GM21576 (cell line): ENCODE data around the gene EDA.
"Not testable (repeated sequence)": the region's sequence is repeated elsewhere in the genome, so short reads cannot be mapped to it uniquely, and the experiment has no call there.

Source experiments
- ATAC-seq: cut with Tn5 transposase; IDR thresholded peaks from one replicate; pipeline ENCODE4 v1.9.1; 2021; ENCODE audit warnings: mild to moderate bottlenecking, moderate library complexity; ENCODE audit not compliant: unreplicated experiment

The EDA gene

GRCh38 chrX:69741721-69742120 is 125.8 kb downstream of the EDA start:
- ATAC-seq = no peak

GRCh38 chrX:69746051-69746450 is 130.1 kb downstream of the EDA start:
- no peak for ATAC-seq

- no peak for ATAC-seq
These were observed 132.1 kb downstream of the EDA start for GRCh38 chrX:69748055-69748454.

GRCh38 chrX:69759921-69760625 is 144.2 kb downstream of the EDA start:
- no peak for ATAC-seq

GRCh38 chrX:69761633-69762032 is 145.7 kb downstream of the EDA start:
- no peak for ATAC-seq

GRCh38 chrX:69762340-69762739 is 146.4 kb downstream of the EDA start:
- no peak for ATAC-seq

GRCh38 chrX:69793260-69793935 is 177.5 kb downstream of the EDA start:
- ATAC-seq = no peak

GRCh38 chrX:69795702-69796101 is 179.8 kb downstream of the EDA start:
- no peak for ATAC-seq

GRCh38 chrX:69807400-69807799 is 191.5 kb downstream of the EDA start:
- no peak for ATAC-seq

GRCh38 chrX:69808375-69808774 is 192.5 kb downstream of the EDA start:
- no peak for ATAC-seq

- no peak for ATAC-seq
These were observed 197.8 kb downstream of the EDA start for GRCh38 chrX:69813677-69814076.

GRCh38 chrX:69815063-69815462 is 199.2 kb downstream of the EDA start:
- ATAC-seq = no peak

- no peak for ATAC-seq
These were observed 199.6 kb downstream of the EDA start for GRCh38 chrX:69815519-69815918.

- ATAC-seq = no peak
These were observed 228.7 kb downstream of the EDA start for GRCh38 chrX:69844636-69845035.

GRCh38 chrX:69859999-69860398 is 244.1 kb downstream of the EDA start:
- ATAC-seq = not testable (repeated sequence)

- no peak for ATAC-seq
These were observed 260.3 kb downstream of the EDA start for GRCh38 chrX:69876221-69876620.

GRCh38 chrX:69884210-69884609 is 268.3 kb downstream of the EDA start:
- no peak for ATAC-seq

- ATAC-seq = no peak
These were observed 280.1 kb downstream of the EDA start for GRCh38 chrX:69896046-69896445.

GRCh38 chrX:69900491-69900890 is 284.6 kb downstream of the EDA start:
- ATAC-seq = no peak

GRCh38 chrX:69906447-69906846 is 290.5 kb downstream of the EDA start:
- no peak for ATAC-seq

- no peak for ATAC-seq
These were observed 298.9 kb downstream of the EDA start for GRCh38 chrX:69914781-69915180.

- no peak for ATAC-seq
These were observed 303.8 kb downstream of the EDA start for GRCh38 chrX:69919749-69920148.

- no peak for ATAC-seq
These were observed 316.4 kb downstream of the EDA start for GRCh38 chrX:69932323-69932722.
